GM12865 (cell line): ENCODE results near the gene SPATA17.

ENCODE experiments used
- DNase-seq: peaks from one replicate; pipeline ENCODE4 v3.0.0; 2010; ENCODE audit warnings: low read depth
- H3K4me3 ChIP-seq: 2 replicates; pipeline ENCODE4 v1.5.1; 2011; ENCODE audit warnings: mild to moderate bottlenecking, low read depth, low read length, control low read depth
- CTCF ChIP-seq: IDR thresholded peaks from 2 replicates; pipeline ENCODE4 v1.5.1; 2011; ENCODE audit warnings: low read length, control low read depth, low read depth, inconsistent platforms; ENCODE audit not compliant: insufficient read depth; ENCODE audit errors: missing control alignments

SPATA17 gene

GRCh38 chr1:217899614-217900013 is 268.5 kb downstream of the SPATA17 start:
- DNase-seq: no peak
- no peak overlapping the region for H3K4me3 ChIP-seq
- no peak for TF ChIP-seq CTCF

GRCh38 chr1:217907504-217907903 is 276.4 kb downstream of the SPATA17 start:
- no peak for TF ChIP-seq CTCF
- DNase-seq: no peak

GRCh38 chr1:217910203-217910602 is 279.1 kb downstream of the SPATA17 start:
- no peak overlapping the region for H3K4me3 ChIP-seq
- TF ChIP-seq CTCF: no peak
- DNase-seq: no peak

More at GRCh38 chr1:217907504-217907903, 276.4 kb downstream of the SPATA17 start:
- H3K4me3 ChIP-seq: no peak overlapping the region

- no peak for DNase-seq
- no peak overlapping the region for H3K4me3 ChIP-seq
- no peak for TF ChIP-seq CTCF
Measured at GRCh38 chr1:217910791-217911320, 279.7 kb downstream of the SPATA17 start.

GRCh38 chr1:217911908-217912307 is 280.8 kb downstream of the SPATA17 start:
- TF ChIP-seq CTCF: no peak
- no peak overlapping the region for H3K4me3 ChIP-seq
- DNase-seq: peak; percentile 9

- no peak for TF ChIP-seq CTCF
- no peak for DNase-seq
Measured at GRCh38 chr1:217917281-217917887, 286.2 kb downstream of the SPATA17 start.

More at GRCh38 chr1:217917281-217917887, 286.2 kb downstream of the SPATA17 start:
- no peak overlapping the region for H3K4me3 ChIP-seq
